ENCODE measurements around the gene SLC19A2. TPM values are rescaled to one million over a fixed set of nuclear protein-coding genes. Genes with fewer than 3 reads are reported as not detected.

Gene SLC19A2
- total and polyA plus RNA-seq, 2 of the 8 experiments (the other 6 are each of a cell fraction or from before 2014, with no cell fraction given): 21.2 to 23.2 TPM

- TF ChIP-seq RNF2 (IDR thresholded peaks at IDR 0.05; ENCODE audit: borderline replicate concordance, low read depth, low read length, missing control alignments, poor library complexity, severe bottlenecking) (no peak), POLR2AphosphoS5 (IDR thresholded peaks at IDR 0.05; ENCODE audit: low read depth, low read length) (no peak), TBP (IDR thresholded peaks at IDR 0.05; ENCODE audit: low read depth, low read length) (no peak), POLR2A (IDR thresholded peaks at IDR 0.05; ENCODE audit: control extremely low read depth in 1 of 2, low read depth in 2 of 2, low read length in 2 of 2) (no peak), SRF (IDR thresholded peaks at IDR 0.05; ENCODE audit: low read depth, low read length) (no peak), NRF1 (IDR thresholded peaks at IDR 0.05; ENCODE audit: low read depth, low read length) (no peak), ZNF274 (IDR thresholded peaks at IDR 0.05; ENCODE audit: borderline replicate concordance, extremely low read depth, low read length) (no peak)
Observed at GRCh38 chr1:169527001-169527400, 41.3 kb upstream of the SLC19A2 start (continued).

Data from H1 (cell line).